Progenitor cell of endocrine pancreas (in vitro differentiated cells): Measurements from ENCODE around the gene ATP10A. TPM values are rescaled to one million over a fixed set of nuclear protein-coding genes. Genes with fewer than 3 reads are reported as not detected.

Experiments used
- DNase-seq: peaks from one replicate; pipeline ENCODE4 v3.0.0; 2021; ENCODE audit warnings: low spot score; ENCODE audit not compliant: unreplicated experiment
- H3K27ac Mint-ChIP-seq: 2 replicates; pipeline ENCODE4 v1.8.0; 2021; ENCODE audit warnings: mild to moderate bottlenecking, moderate library complexity, mixed read lengths
- H3K27me3 Mint-ChIP-seq: 2 replicates; pipeline ENCODE4 v1.8.0; 2021; ENCODE audit warnings: mixed read lengths
- H3K36me3 Mint-ChIP-seq: 2 replicates; pipeline ENCODE4 v1.8.0; 2022; ENCODE audit warnings: mixed read lengths; ENCODE audit not compliant: insufficient read depth
- H3K4me1 Mint-ChIP-seq: 2 replicates; pipeline ENCODE4 v1.8.0; 2021; ENCODE audit warnings: low read depth, mixed read lengths
- H3K4me3 Mint-ChIP-seq: 2 replicates; pipeline ENCODE4 v1.8.0; 2021; ENCODE audit warnings: low read depth, mild to moderate bottlenecking, moderate library complexity, mixed read lengths
- H3K9me3 Mint-ChIP-seq: 2 replicates; pipeline ENCODE4 v1.8.0; 2021; ENCODE audit warnings: low read depth, mixed read lengths
- CTCF ChIP-seq: fragments of 200-600 bp; sonication (generic); IDR thresholded peaks from one replicate; pipeline ENCODE4 v1.5.0; 2021; ENCODE audit warnings: antibody characterized with exemption, mild to moderate bottlenecking; ENCODE audit not compliant: unreplicated experiment
- total RNA-seq: library from RNA; stranded (reverse); gene quantifications from 2 replicates; pipeline ENCODE4 v1.2.1, GENCODE V29; 2021

The ATP10A gene
- total RNA-seq, 1 donor from 2014 or later = 0.07 TPM

DNA sequence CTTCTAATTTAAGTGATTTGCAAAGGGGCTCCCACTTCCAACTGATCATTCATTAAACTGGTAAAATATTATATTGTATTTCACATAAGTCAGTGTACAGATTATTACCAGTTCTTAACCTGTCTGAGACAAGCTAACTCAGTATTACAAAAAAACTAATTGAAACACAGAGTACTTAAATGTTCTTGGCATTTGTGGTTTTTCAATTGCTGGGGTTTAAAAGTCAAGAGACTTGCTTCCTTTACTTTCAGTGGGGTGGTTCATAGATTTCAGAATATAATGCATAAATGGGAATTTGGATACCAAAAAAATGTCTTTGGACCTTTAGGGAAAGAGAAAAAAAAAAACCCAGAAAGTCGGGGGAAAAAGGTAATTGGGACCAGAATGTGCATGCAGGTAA is 85.0 kb downstream of the ATP10A start:
- H3K4me3 Mint-ChIP-seq = no peak overlapping the region
- H3K36me3 Mint-ChIP-seq = no peaks in the 10 kb centered on the region
- DNase-seq = no peak
- no peak for TF ChIP-seq CTCF
- no peak overlapping the region for H3K27ac Mint-ChIP-seq
- no peaks in the 10 kb centered on the region for H3K4me1 Mint-ChIP-seq
- H3K9me3 Mint-ChIP-seq = no peaks in the 10 kb centered on the region
- H3K27me3 Mint-ChIP-seq = peaks cover 3% of the 10 kb centered on the region

DNA sequence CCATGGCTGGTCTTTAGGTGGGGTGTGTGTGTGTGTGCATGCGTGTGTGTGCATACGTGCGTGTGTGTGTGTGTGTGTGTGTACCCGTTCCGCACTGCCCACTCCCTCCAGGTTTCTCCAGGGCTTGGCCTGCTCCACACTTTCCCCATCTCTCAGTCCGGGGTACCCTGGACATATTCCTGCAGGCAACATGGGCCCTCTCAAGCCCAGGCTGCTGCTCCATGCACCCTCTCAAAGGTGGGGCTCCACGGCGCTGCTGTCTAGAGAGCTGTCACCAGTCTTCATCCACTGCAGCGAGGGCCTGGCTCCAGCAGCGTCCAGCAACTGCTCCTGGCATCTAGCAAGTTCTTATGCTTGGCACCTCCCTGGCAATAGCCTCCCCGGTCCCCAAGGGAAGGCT is 86.1 kb downstream of the ATP10A start:
- no peak for TF ChIP-seq CTCF
- no peak overlapping the region for H3K27ac Mint-ChIP-seq
- no peak overlapping the region for H3K4me3 Mint-ChIP-seq
- peaks cover 3% of the 10 kb centered on the region for H3K27me3 Mint-ChIP-seq
- no peak for DNase-seq
- H3K4me1 Mint-ChIP-seq = no peaks in the 10 kb centered on the region
- no peaks in the 10 kb centered on the region for H3K36me3 Mint-ChIP-seq
- no peaks in the 10 kb centered on the region for H3K9me3 Mint-ChIP-seq

- H3K9me3 Mint-ChIP-seq = no peaks in the 10 kb centered on the region
- no peak for TF ChIP-seq CTCF
- no peaks in the 10 kb centered on the region for H3K4me1 Mint-ChIP-seq
- DNase-seq = no peak
- H3K27me3 Mint-ChIP-seq = peaks cover 3% of the 10 kb centered on the region
- no peak overlapping the region for H3K4me3 Mint-ChIP-seq
- no peaks in the 10 kb centered on the region for H3K36me3 Mint-ChIP-seq
- no peak overlapping the region for H3K27ac Mint-ChIP-seq
Measured at GRCh38 chr15:25776071-25776746, 86.9 kb downstream of the ATP10A start.

GRCh38 chr15:25775317-25775912 is 87.7 kb downstream of the ATP10A start:
- TF ChIP-seq CTCF = no peak
- H3K36me3 Mint-ChIP-seq = no peaks in the 10 kb centered on the region
- no peak for DNase-seq
- H3K27me3 Mint-ChIP-seq = peaks cover 3% of the 10 kb centered on the region
- no peak overlapping the region for H3K27ac Mint-ChIP-seq
- H3K4me3 Mint-ChIP-seq = no peak overlapping the region
- no peaks in the 10 kb centered on the region for H3K9me3 Mint-ChIP-seq
- H3K4me1 Mint-ChIP-seq = no peaks in the 10 kb centered on the region

DNA sequence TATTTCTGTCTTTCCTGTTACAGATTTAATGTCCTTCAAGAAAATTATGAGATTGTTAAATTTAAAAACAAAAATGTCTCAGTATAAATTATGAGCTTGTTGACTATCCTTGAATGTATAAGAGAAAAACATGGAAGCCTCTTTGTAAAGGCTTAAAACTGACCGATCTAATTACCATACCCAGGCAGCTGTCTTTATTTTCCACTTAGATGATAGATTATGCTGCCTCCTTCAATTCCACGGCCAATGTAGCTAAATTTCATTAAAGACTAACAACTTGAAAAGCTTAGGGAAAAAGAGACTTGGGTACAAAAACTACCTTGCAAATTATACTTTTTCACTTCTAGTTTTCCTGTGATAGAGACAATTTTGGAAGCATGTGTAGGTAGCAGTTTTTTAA is 88.3 kb downstream of the ATP10A start:
- TF ChIP-seq CTCF = no peak
- Mint-ChIP-seq H3K4me3 (no peak overlapping the region), H3K4me1 (no peaks in the 10 kb centered on the region), H3K9me3 (no peaks in the 10 kb centered on the region), H3K27ac (no peak overlapping the region), H3K36me3 (no peaks in the 10 kb centered on the region), H3K27me3 (peaks cover 3% of the 10 kb centered on the region)
- no peak for DNase-seq
